Measurements from ENCODE around the gene ARFRP1. TPM values are rescaled to one million over a fixed set of nuclear protein-coding genes. Genes with fewer than 3 reads are reported as not detected.

ARFRP1 gene
- total and polyA plus RNA-seq, 2 of the 13 experiments (the other 11 are each of a cell fraction or from before 2014, with no cell fraction given): 32.0 to 51.1 TPM

- TF ChIP-seq ZBTB49 (CRISPR knock-in tag; IDR thresholded peaks at IDR 0.05; ENCODE audit: borderline replicate concordance): no peak
- TF ChIP-seq MLLT10 (CRISPR knock-in tag; IDR thresholded peaks at IDR 0.05): no peak
- TF ChIP-seq KLF6 (CRISPR knock-in tag; IDR thresholded peaks at IDR 0.05): no peak
- 0 out of 2 replicates have a peak, but pooled peaks have one; percentile 6 for TF ChIP-seq BCL6 (CRISPR knock-in tag; IDR thresholded peaks at IDR 0.05)
- peak; percentile 12; the same call in 1 of the 2 replicates for TF ChIP-seq ARID2 (CRISPR knock-in tag; IDR thresholded peaks at IDR 0.05; ENCODE audit: borderline replicate concordance)
- no peak for TF ChIP-seq MEF2D (CRISPR knock-in tag; IDR thresholded peaks at IDR 0.05)
- no peak for TF ChIP-seq HHEX (CRISPR knock-in tag; IDR thresholded peaks at IDR 0.05)
- no peak for TF ChIP-seq ZMYM4 (CRISPR knock-in tag; IDR thresholded peaks at IDR 0.05)
- TF ChIP-seq REL (CRISPR knock-in tag; conservative IDR thresholded peaks at IDR 0.05): no peak; the same call in 1 of the 2 replicates
- no peak for TF ChIP-seq ZNF672 (CRISPR knock-in tag; IDR thresholded peaks at IDR 0.05)
- TF ChIP-seq ZGPAT (CRISPR knock-in tag; IDR thresholded peaks at IDR 0.05): peak; percentile 66
- TF ChIP-seq EED (CRISPR knock-in tag; IDR thresholded peaks at IDR 0.05): peak; percentile 77
- TF ChIP-seq ATM (IDR thresholded peaks at IDR 0.05; ENCODE audit: borderline replicate concordance): no peak
- peak; percentile 40; the same call in 1 of the 2 replicates for TF ChIP-seq ZNF556 (CRISPR knock-in tag; IDR thresholded peaks at IDR 0.05; ENCODE audit: borderline replicate concordance)
- TF ChIP-seq MBD4 (IDR thresholded peaks at IDR 0.05; ENCODE audit: borderline replicate concordance, low read length): no peak
- TF ChIP-seq HMG20B (CRISPR knock-in tag; conservative IDR thresholded peaks at IDR 0.05): no peak
- no peak for TF ChIP-seq ZNF224 (CRISPR knock-in tag; IDR thresholded peaks at IDR 0.05)
- no peak for TF ChIP-seq NBN (conservative IDR thresholded peaks at IDR 0.05)
- TF ChIP-seq SIX1 (CRISPR knock-in tag; IDR thresholded peaks at IDR 0.05; ENCODE audit: borderline replicate concordance): no peak
- no peak for TF ChIP-seq GATAD2A (CRISPR knock-in tag; IDR thresholded peaks at IDR 0.05)
- TF ChIP-seq BRF2 (CRISPR knock-in tag; IDR thresholded peaks at IDR 0.05): 0 out of 2 replicates have a peak, but pooled peaks have one; percentile 19
- TF ChIP-seq NFYC (CRISPR knock-in tag; IDR thresholded peaks at IDR 0.05): peak; percentile 36
- TF ChIP-seq KDM1A (CRISPR knock-in tag; IDR thresholded peaks at IDR 0.05): no peak
- no peak; the same call in 1 of the 2 replicates for TF ChIP-seq PITX1 (CRISPR knock-in tag; IDR thresholded peaks at IDR 0.05)
- TF ChIP-seq KAT2B (IDR thresholded peaks at IDR 0.05; ENCODE audit: borderline replicate concordance, low read depth, low read length): no peak
- no peak for TF ChIP-seq ZNF629 (CRISPR knock-in tag; conservative IDR thresholded peaks at IDR 0.05)
- TF ChIP-seq SKI (IDR thresholded peaks at IDR 0.05; ENCODE audit: partially characterized antibody): no peak
- TF ChIP-seq ZNF543 (CRISPR knock-in tag; IDR thresholded peaks at IDR 0.05): no peak; the same call in 1 of the 2 replicates
These were observed 29.3 kb upstream of the ARFRP1 start (continued) for GRCh38 chr20:63736893-63737694.
